Measurements from ENCODE around the gene CEBPZ.
"Not testable (repeated sequence)": the region's sequence is repeated elsewhere in the genome, so short reads cannot be mapped to it uniquely, and the experiment has no call there.

CEBPZ gene

GRCh38 chr2:37223131-37223530 is 8.3 kb downstream of the CEBPZ start:
- DNase-seq = no peak

- DNase-seq = no peak
Observed at GRCh38 chr2:37219046-37219445, 12.3 kb downstream of the CEBPZ start.

- no peak for DNase-seq
Observed at GRCh38 chr2:37215250-37215649, 16.1 kb downstream of the CEBPZ start.

- no peak for DNase-seq
Observed at GRCh38 chr2:37211939-37212338, 19.5 kb downstream of the CEBPZ start.

GRCh38 chr2:37211212-37211611 is 20.2 kb downstream of the CEBPZ start:
- DNase-seq = no peak

- not testable (repeated sequence) for DNase-seq
Observed at GRCh38 chr2:37206760-37207159, 24.6 kb downstream of the CEBPZ start.

- no peak for DNase-seq
Observed at GRCh38 chr2:37205689-37206341, 25.6 kb downstream of the CEBPZ start.

GRCh38 chr2:37205071-37205661 is 26.2 kb downstream of the CEBPZ start:
- DNase-seq = not testable (repeated sequence)

- DNase-seq = no peak
Observed at GRCh38 chr2:37203708-37204107, 27.7 kb downstream of the CEBPZ start.

GRCh38 chr2:37201766-37202165 is 29.6 kb downstream of the CEBPZ start:
- DNase-seq = peak; percentile 32

- no peak for DNase-seq
Observed at GRCh38 chr2:37201208-37201607, 30.2 kb downstream of the CEBPZ start.

- DNase-seq = no peak
Observed at GRCh38 chr2:37198681-37199065, 32.7 kb downstream of the CEBPZ start.

- peak; percentile 94 for DNase-seq
Observed at GRCh38 chr2:37196320-37197195, 34.8 kb downstream of the CEBPZ start, which contains the start of gene CEBPZOS. CEBPZOS (plus strand) TSS chr2:37196496; CDS start chr2:37199705, 3,209 bp downstream.

GRCh38 chr2:37195862-37196319 is 35.5 kb downstream of the CEBPZ start:
- not testable (repeated sequence) for DNase-seq

GRCh38 chr2:37192551-37192950 is 38.8 kb downstream of the CEBPZ start:
- no peak for DNase-seq

- no peak for DNase-seq
Observed at GRCh38 chr2:37191747-37192146, 39.6 kb downstream of the CEBPZ start.

GRCh38 chr2:37191253-37191652 is 40.1 kb downstream of the CEBPZ start:
- DNase-seq = no peak

- DNase-seq = no peak
Observed at GRCh38 chr2:37190290-37190689, 41.1 kb downstream of the CEBPZ start.

- no peak for DNase-seq
Observed at GRCh38 chr2:37189452-37190153, 41.8 kb downstream of the CEBPZ start.

GRCh38 chr2:37188570-37188969 is 42.8 kb downstream of the CEBPZ start, which contains the start of gene SULT6B1:
SULT6B1 (minus strand) TSS chr2:37188670; CDS start chr2:37188640, 30 bp downstream.
- DNase-seq = no peak

- DNase-seq = no peak
Observed at GRCh38 chr2:37181726-37182684, 49.4 kb downstream of the CEBPZ start.

- DNase-seq = no peak
Observed at GRCh38 chr2:37180640-37181039, 50.8 kb downstream of the CEBPZ start.

Measured in CD4-positive, alpha-beta T cell treated with Interleukin-12 subunit alpha and Interleukin-12 subunit beta, for 1 hour (primary cell).